Stimulated activated CD4-positive, alpha-beta T cell treated with anti-CD3 and anti-CD28 coated beads, TNF-alpha, amount 100 ng/mL, for 1 hour (primary cell): ENCODE data around the gene GSTA5.
"Not testable (repeated sequence)": the region's sequence is repeated elsewhere in the genome, so short reads cannot be mapped to it uniquely, and the experiment has no call there.

Source experiments
- DNase-seq, 3 donors: peaks; one replicate each; pipeline ENCODE4 v3.0.0-alpha.2; 2020; ENCODE audit warnings: low read depth in 3 of 3, low spot score in 1 of 3

The GSTA5 gene

DNA sequence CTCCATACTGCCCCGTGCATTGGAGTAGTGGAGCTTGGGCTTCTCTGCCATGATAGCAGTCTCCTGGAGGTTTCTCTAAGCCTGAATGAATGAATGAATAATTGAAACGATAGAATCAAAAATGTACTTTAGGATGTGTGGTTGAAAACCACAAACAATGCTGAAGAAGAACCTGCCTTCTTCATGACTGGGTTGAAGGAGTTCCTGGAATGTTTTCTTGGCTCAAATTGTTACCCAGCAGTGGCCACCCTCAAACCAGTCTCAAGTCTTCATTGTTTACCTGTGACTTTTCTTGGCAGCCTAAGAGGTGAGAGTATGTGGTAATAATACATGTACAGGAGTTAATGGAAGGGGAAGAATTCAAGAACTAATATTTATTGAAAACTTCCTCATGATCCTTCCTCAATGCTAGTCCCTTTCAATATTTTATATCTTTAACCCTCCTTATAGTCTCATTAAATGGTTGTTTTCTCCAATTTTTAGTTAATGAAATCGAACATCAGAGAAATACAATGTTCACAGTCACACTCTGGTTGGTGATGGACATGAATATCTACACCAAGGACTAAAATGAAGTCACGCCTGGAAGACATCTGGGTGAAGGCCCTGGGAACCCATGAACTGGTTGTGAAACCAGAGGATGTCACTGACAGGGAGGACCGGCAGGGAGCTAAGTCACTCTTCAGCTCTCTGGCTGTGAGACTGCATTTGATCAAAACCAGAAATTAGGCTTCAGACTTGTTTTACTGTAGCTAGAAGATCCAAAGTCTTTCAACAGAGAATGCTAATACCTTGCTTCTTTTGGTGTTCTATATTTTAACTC lies at the start of gene GSTA5:
TSS of gene GSTA5 (minus strand) at position 51 of the 823 bp plus-strand sequence.
- DNase-seq, result no peak

GRCh38 chr6:52890018-52890417 lies 49.4 kb upstream of the GSTA5 start:
- DNase-seq, result no peak

- no peak for DNase-seq
Observed at GRCh38 chr6:52887910-52888524, 47.4 kb upstream of the GSTA5 start.

- peak; percentile 24 to 34 (median 28) for DNase-seq
Observed at GRCh38 chr6:52881996-52882841, 41.6 kb upstream of the GSTA5 start.

GRCh38 chr6:52881662-52881995 lies 41.0 kb upstream of the GSTA5 start:
- no peak for DNase-seq

GRCh38 chr6:52877786-52878185 lies 37.2 kb upstream of the GSTA5 start:
- DNase-seq, result no peak

DNA sequence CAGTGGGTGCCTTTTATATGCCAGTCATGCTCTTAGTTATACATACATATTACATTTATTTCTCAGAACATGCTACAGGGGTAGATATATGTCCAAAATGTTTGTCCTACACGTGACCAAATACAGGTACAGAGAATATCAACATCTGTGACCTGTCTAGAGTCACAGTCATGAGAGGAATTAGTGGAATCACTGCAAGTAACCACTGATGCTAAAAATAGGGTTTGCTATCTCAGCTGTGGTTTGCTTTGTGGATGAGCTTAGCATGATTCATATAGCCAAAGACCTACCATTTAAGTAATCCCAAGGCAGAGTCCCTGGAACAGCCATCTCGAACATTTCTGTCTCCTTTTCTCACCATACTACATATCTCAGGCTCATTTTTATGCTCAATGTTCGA lies 36.6 kb upstream of the GSTA5 start:
- no peak for DNase-seq

DNA sequence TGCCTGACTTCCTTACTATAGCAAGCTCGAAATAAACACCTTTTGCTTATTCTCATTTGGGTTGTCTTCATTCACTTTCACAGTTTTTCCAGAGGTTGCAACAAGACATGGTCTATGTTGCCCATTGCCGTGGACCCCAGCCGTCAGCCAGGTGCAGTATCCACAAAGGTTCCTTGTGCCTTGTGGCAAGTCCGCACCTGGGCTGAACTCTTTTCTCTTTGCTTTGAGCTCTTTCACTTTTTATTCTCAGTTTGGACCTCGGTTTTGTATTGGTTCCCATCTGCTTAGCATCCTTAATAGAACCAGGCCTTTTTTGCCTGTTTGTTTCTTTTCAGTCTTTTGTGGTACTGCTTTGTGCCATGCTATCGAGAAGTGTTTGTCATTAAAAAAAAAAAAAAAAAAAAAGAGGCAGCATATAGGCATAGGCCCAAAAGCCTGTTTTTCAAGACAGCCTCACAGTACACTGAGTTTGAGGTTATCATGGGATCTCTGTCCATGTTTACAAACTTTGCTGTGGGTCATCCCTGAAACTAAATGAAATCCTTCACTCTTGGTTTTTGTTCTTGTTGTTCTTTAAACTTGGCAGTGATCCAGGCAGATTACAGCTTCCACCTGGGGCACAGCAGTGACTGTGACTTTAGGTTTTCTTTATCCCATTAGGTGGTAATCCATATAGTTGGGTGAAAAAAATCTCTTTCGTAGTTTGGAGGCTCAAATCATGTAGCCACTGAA lies 35.6 kb upstream of the GSTA5 start:
- no peak for DNase-seq

- no peak for DNase-seq
Observed at GRCh38 chr6:52872031-52872430, 31.4 kb upstream of the GSTA5 start.

DNA sequence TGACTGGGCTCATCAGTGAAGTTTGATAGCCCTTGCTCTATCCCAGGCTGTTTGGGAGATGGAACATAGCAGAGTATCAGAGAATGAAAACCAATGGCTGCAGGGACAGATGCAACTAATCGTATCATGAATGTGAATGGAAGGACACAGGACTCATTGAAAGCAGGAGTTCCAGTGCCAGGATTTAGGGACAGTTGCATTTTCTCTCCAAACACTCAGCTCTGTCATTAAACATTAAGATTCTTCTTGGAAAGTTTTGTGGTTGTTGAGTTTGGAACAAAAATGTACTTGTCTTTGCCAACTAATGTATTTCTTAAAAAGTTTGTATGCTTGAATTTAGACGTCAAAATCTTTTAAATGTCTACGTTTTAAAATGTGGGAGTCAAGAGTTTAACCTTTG lies 31.0 kb upstream of the GSTA5 start:
- no peak for DNase-seq

GRCh38 chr6:52870335-52871091 lies 29.9 kb upstream of the GSTA5 start:
- DNase-seq, result not testable (repeated sequence)

DNA sequence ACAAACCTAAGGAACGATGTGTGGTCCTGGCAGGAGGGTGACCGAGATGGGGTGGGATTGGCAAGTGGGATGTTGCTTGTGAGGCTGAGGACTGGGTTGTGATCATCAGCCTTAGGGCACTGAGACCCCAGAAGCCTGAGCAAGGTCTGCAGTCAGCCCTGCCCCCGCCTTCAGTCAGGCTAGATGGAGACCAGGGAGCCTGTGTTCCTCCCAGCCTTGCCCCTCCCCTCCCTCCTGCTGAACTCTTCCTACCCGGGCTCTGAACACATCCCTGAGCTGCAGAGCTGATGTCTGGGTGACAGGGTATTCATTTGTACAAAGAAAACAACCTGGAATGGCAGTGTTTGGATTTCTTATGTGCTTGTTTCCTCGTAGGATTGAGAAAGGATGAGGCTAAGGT lies 28.3 kb upstream of the GSTA5 start:
- DNase-seq, result not testable (repeated sequence)

- no peak for DNase-seq
Observed at GRCh38 chr6:52868240-52868639, 27.6 kb upstream of the GSTA5 start.

DNA sequence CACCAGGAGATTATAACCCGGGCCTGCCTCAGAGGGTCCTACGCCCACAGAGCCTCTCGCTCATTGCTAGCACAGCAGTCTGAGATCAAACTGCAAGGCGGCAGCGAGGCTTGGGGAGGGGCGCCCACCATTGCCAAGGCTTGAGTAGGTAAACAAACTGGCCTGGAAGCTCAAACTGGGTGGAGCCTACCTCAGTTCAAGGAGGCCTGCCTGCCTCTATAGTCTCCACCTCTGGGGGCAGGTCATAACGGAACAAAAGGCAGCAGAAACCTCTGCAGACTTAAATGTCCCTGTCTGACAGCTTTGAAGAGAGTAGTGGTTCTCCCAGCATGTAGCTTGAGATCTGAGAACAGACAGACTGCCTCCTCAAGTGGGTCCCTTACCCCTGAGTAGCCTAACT lies 20.5 kb upstream of the GSTA5 start:
- not testable (repeated sequence) for DNase-seq

DNA sequence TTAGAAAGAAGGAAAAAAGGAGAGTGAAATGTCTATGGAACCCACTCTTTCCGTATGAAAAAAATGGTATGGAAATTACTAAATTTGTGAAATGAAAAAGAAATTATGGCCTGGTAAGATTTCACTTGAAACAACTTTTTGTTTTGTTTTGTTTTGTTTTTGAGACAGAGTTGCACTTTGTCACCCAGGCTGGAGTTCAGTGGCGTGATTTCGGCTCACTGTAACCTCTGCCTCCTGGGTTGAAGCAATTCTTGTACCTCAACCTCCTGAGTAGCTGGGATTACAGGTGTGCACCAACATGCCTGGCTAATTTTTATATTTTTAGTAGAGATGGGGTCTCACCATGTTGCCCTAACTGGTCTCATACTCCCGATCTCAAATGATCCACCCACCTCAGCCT lies 17.8 kb upstream of the GSTA5 start:
- DNase-seq, result no peak

GRCh38 chr6:52856137-52856536 lies 15.5 kb upstream of the GSTA5 start:
- DNase-seq, result not testable (repeated sequence)

DNA sequence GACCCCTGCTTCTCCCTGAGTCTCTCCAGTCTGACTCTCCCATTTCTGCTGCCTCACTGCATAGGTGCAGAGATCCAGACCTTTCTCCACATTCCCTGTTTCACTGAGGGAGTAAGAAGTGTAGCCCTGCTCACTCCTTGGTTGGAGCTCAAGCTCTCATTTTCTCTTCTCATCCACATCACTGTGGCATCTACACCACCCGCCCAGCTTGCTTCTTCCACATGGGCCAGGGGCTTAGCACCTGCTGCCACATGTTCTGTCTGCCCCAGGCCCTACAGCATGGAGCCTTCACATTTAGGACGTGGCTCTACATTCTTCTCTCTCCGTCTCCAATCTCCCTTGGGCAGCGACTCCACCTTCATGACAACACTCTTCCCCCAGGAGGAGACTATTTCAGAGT lies 8.5 kb upstream of the GSTA5 start:
- no peak for DNase-seq

DNA sequence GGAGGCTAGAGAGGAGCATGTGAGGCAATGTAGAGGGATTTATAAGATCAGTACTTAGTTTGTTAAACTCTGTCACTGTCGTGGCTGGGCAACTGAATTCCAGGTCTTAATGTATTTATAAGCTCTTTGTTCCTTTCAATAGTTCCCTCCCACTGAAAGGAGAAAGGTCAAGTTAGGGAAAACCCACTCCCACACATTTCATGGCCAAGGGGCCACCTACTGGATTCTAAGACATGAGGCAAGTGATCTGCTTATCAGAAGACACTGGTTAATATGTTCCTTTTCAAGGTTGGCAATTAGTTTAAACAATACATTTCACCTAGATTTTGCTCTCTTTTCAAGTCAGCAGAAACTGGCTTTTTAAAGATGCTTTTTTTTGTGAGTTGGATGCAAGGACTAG lies 5.4 kb upstream of the GSTA5 start:
- no peak for DNase-seq

DNA sequence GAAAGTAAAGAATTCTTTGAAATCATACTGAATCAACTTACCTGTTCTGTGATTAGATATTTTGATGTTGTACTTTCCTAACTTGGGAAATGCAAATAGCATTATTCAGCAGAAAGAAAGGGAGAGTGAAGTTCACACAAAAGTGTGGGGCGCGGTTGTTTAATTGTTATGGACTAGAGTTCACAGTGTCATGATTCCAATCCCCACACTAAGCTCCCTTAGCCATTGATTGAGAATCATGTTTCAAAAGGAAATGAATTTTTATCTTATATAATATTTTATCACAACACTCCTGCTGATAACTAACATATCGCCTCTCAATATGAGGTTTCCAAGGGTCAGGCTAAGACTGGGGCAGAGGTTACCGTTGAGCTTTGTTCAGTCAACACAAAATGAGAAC lies 3.0 kb upstream of the GSTA5 start:
- no peak for DNase-seq
